Ovary (tissue), 3 donors: Measurements from ENCODE around the gene GPC6.

Source experiments
- EP300 ChIP-seq: sonication (generic); formaldehyde crosslinking; IDR thresholded peaks from one replicate; pipeline ENCODE4 v1.6.1; 2017; ENCODE audit warnings: antibody characterized with exemption
- POLR2A ChIP-seq: fragments of 450-650 bp; IDR thresholded peaks from one replicate; pipeline ENCODE4 v1.6.1; 2017; ENCODE audit warnings: antibody characterized with exemption, mild to moderate bottlenecking, moderate library complexity
- TF ChIP-seq, protein P1 (sequence below), 3 donors: fragments of 450-650 bp in 2 of 3; fragments of 200-600 bp in 1 of 3; IDR thresholded peaks; one replicate each; pipeline versions ENCODE4 v1.5.1 to v1.8.0; 2016 to 2022; ENCODE audit warnings: antibody characterized with exemption in 3 of 3, mild to moderate bottlenecking in 1 of 3
- donor health status: DM: no; HTN: no; CAD: no.

DNA sequence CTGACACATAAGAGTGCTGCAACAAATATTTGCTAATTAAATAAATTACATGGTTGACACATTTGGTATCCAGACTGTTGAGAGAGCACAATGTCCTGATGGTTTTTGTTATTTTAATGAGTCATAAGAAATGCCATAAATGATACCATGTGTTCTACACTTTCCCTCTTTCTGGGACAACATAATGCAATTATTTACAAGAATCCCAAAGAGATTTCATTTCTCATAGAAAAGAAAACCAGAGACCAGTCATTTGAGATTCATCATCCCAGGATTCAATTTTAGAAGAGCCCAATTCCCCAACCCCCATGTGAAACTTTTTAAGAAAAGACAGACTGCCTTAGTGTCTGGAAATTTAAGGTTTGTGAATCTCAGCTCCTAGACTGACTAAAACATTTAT lies 853.3 kb downstream of the GPC6 start:
- TF ChIP-seq, protein P1, sequence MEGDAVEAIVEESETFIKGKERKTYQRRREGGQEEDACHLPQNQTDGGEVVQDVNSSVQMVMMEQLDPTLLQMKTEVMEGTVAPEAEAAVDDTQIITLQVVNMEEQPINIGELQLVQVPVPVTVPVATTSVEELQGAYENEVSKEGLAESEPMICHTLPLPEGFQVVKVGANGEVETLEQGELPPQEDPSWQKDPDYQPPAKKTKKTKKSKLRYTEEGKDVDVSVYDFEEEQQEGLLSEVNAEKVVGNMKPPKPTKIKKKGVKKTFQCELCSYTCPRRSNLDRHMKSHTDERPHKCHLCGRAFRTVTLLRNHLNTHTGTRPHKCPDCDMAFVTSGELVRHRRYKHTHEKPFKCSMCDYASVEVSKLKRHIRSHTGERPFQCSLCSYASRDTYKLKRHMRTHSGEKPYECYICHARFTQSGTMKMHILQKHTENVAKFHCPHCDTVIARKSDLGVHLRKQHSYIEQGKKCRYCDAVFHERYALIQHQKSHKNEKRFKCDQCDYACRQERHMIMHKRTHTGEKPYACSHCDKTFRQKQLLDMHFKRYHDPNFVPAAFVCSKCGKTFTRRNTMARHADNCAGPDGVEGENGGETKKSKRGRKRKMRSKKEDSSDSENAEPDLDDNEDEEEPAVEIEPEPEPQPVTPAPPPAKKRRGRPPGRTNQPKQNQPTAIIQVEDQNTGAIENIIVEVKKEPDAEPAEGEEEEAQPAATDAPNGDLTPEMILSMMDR (IDR thresholded peaks at IDR 0.05) = no peak
- TF ChIP-seq EP300 (no peak), POLR2A (no peak)
